ENCODE results near the gene HOXA3.

The HOXA3 gene

GRCh38 chr7:27064159-27064558 is 88.2 kb downstream of the HOXA3 start:
- no peak for DNase-seq (ENCODE audit: low read depth)
- no peak for TF ChIP-seq CTCF (IDR thresholded peaks at IDR 0.05; ENCODE audit: control insufficient read depth, insufficient read depth, low read depth, low read length, missing control alignments)
- H3K4me3 ChIP-seq (ENCODE audit: control insufficient read depth, low read depth, low read length) = no peak overlapping the region

GRCh38 chr7:27062946-27063345 is 89.4 kb downstream of the HOXA3 start:
- TF ChIP-seq CTCF (IDR thresholded peaks at IDR 0.05; ENCODE audit: control insufficient read depth, insufficient read depth, low read depth, low read length, missing control alignments) = no peak
- H3K4me3 ChIP-seq (ENCODE audit: control insufficient read depth, low read depth, low read length) = no peak overlapping the region
- no peak for DNase-seq (ENCODE audit: low read depth)
